SIG-M5 treated with dmso at 0.1 percent for 504 hours (cell line): ENCODE results near the gene TTLL10.
"Not testable (repeated sequence)": the region's sequence is repeated elsewhere in the genome, so short reads cannot be mapped to it uniquely, and the experiment has no call there.

Experiments used
- DNase-seq: peaks from one replicate; lab custom pipeline; 2025; ENCODE audit not compliant: unreplicated experiment; lab: John Stamatoyannopoulos, UW

Gene TTLL10

GRCh38 chr1:1170215-1171091 lies 3.2 kb upstream of the TTLL10 start:
- DNase-seq = no peak

GRCh38 chr1:1171161-1171545 lies 2.5 kb upstream of the TTLL10 start:
- DNase-seq = no peak

DNA sequence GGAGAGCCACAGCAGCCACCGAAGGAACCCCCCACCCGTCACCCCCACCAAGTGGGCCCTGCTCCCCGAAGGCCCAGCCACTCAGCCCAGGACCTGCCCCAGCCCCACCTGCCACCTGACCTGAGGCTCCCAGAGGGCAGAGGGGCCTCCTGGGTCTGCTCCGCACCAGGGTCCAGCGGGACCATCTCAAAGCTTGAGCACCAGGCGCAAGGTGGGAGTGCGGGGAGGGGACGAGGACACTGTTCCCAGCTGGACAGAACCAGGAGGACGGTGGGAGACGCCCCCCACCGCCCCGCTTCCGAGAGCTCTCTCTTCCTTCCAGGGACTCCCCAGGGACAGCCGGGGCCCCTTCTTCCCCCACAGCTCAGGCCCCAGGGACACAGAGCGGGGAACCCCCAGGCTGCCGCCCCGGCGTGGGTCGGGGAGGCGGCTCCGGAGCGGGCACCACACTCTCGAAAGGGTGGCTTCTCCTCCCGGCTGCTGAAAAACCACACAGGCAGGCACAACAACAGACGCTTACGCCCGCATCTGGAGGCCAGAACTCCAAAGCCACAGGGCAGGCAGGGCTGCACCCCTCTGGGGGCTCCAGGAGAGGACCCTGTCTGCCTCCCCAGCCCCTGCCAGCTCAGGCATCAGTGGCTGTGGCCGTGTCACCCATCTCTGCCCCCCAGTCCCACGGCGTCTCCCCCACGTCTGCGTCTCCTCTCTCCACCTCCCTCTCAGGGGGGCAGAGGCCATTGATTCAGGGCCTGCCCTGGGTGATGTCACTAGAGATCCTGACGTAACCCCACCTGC lies 1.9 kb upstream of the TTLL10 start:
- DNase-seq = no peak

GRCh38 chr1:1173061-1173792 lies 453 bp upstream of the TTLL10 start:
- DNase-seq = no peak

- DNase-seq = no peak
Observed at GRCh38 chr1:1175221-1176062, 1.8 kb downstream of the TTLL10 start.

DNA sequence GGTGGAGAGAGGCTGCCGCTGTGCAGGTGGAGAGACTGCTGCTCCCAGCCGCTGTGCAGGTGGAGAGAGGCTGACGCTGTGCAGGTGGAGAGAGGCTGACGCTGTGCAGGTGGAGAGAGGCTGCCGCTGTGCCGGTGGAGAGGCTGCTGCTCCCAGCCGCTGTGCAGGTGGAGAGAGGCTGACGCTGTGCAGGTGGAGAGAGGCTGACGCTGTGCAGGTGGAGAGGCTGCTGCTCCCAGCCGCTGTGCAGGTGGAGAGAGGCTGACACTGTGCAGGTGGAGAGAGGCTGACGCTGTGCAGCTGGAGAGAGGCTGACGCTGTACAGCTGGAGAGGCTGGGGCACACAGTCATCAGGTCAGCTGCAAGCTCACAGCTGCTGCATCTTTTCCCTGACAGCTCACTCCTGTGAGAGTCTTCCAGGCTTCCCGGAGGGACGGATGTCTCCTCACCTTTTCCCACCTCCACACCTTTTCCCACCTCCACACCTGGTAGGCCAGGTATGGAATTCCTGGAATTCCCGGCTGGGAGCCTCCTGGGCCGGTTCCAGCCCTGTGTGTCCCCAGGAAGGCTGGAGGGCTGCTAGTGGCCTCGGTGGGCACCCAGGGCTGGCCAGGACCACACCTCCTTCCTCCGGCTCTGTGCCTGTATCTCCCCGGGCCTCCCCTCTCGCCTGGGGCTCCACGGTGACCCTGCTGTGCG lies 2.5 kb downstream of the TTLL10 start:
- DNase-seq = not testable (repeated sequence)

DNA sequence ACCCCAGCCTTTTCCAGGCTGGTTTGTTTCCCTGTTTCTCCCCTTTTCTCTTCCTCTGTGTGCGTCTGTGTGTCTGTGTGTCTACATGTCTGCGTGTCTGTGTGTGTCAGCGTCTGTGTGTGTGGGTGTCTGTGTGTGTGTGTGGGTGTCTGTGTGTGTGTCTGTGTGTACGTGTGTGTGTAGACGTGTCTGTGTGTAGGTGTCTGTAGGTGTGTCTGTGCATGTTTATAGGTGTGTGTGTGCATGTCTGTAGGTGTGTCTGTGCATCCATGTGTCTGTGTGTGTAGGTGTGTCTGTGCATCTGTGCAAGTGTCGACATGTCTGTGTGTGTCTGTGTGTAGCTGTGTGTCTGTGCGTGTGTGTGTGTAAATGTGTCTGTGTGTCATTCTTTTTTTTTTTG lies 3.3 kb downstream of the TTLL10 start:
- no peak for DNase-seq

- DNase-seq = no peak
Observed at GRCh38 chr1:1177452-1178206, 3.9 kb downstream of the TTLL10 start.

DNA sequence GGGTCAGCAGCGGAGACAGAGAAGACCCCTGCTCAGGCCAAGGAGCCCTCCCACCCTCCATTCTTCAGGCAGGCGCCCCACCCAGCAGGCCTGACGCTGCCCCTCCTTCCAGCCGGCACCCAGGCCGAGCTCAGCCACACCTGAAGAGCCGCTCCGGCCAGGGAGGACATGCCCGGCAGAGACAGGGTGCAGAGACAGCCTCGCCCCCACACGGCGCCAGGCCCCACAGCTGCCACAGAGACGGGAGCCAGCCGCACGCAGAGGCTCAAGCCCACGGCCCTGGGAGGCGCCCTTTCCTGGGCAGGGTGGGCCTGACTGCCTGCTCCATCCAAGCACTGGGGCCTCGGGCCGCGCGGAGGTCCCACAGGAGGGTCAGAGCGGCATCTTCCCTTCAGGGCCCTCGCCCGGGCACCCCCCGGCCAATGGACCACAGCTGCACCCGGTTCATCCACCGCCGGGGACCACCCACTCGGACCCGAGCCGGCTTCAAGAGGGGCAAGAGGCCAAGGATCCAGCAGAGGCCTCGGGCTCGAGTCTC lies 5.2 kb downstream of the TTLL10 start:
- DNase-seq = no peak

DNA sequence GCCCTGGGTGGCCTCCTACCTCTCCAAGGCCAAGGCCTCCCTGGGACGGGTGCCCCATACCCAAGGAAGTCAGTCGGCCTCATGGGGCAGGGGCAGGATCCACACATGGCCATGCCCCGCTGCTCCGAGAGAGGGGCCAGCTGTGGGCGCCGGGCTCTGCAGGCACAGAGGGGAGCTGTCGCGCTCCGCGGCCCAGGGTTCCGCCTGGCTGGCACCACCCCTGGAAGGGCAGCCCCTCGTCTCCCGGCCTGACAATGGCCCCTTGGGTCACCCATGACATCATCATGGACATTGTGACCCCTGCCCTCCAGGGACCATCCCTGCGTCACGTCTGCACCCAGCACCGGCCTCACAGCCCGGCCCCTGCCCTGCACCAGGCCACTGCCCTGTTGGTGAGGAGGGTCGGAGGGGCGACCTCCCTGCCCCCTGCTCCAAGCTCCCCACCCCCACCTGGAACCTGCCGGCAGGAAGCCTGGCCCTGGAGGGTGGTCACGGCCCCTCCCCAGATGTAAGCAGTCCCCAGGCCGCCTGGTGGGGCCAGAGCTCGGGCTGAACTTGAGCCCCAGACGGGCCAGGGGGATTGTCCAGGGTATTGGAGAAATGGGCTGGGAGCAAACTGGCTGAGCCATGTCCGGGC lies 5.8 kb downstream of the TTLL10 start:
- no peak for DNase-seq

DNA sequence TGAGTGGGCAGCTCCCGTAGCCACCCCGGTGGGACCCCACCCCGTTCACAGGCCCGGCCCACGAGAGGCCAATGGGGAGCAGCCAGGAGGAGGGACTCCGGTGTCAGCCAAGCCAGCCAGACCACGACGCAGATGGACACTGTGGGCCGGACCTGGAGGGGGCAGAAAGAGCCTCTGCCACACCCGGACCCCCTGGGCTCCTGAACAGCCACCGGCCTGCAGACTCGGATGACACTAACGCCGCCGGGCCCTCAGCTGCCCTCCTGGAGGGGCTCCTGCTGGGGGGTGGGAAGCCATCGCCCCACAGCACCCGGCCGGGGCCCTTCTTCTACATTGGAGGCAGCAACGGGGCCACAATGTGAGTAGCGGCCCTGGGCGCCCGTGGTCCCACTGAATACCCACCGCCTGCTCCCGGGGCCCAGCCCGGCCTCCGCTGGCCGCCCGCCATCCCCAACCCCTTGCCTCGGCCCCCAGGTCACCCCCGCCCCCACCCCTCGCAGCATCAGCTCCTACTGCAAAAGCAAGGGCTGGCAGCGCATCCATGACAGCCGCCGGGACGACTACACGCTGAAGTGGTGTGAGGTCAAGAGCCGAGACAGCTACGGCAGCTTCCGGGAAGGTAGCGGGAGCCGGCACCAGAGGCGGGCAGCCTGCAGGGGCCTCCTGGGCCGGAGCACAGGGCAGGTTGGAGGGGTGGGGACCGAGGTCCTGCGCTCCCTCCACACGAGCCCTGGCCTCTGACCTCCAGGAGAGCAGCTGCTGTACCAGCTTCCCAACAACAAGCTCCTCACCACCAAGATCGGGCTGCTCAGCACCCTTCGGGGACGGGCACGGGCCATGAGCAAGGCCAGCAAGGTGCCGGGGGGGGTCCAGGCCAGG lies 6.5 kb downstream of the TTLL10 start:
- no peak for DNase-seq

DNA sequence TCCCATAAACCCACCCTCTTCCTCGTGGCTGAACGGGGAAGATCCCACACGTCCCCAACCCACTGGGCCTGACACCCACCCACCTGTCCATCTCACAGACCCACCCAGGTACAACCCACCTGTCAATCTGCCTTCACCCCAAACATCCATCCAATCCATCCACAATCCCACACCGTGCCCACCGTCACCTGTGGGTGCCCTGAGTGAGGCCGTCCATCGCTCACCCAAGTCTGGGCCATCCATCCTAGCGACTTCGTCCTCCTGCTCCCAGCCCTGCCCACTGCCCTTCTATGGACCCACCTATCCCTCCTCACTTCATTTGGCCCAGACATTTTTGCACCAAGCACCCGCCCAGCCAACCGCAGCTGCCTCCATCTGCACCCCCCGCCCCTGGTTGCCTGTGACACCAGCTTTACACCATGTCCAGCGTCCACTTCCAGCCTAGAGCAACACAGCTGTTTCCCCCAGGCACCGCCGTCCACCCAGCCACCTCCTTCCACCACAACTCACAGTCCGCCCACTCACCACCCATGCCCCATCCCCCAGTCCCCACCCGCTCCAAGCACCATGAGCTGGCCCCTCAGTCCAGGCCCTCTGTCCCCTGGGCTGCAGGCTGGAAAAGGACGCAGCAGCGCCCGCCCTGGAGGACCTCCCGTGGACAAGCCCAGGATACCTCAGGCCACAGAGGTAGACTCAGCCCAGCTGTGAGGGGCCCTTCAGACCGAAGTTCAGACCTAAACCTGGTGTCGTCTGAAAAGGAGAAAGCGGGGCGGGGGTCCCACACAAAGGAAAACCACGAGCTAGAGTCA lies 7.7 kb downstream of the TTLL10 start:
- no peak for DNase-seq

DNA sequence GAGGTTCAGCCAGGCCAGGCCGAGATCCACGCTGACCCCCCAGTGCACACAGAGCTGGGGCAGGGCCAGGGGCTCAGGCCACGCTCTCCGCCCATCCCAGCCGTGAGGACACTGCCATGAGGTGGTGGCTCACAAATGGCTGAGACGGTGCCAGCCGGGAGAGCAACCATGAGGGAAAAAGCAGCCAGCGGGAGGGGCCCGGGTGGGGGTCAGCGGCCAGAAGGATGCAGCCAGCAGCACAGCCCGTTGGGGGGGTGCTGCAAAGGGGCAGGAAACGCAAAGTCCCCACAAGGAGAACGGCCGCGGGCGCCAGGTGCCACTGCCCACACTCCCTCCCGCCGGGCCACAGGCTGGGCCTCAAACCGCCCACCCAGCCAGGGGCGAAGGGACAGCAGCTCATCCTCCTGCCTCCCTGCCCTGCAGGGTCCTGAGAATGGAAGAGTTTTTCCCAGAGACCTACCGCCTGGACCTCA lies 8.3 kb downstream of the TTLL10 start:
- DNase-seq = no peak

GRCh38 chr1:1182491-1183220 lies 9.0 kb downstream of the TTLL10 start:
- no peak for DNase-seq

- no peak for DNase-seq
Observed at GRCh38 chr1:1183221-1183747, 9.6 kb downstream of the TTLL10 start.
